Measurements from ENCODE around the gene KLK8.

Gene KLK8

GRCh38 chr19:51006406-51006805 lies 5.0 kb upstream of the KLK8 start:
- no peak for TF ChIP-seq EZH2 (IDR thresholded peaks at IDR 0.05; ENCODE audit: borderline replicate concordance, low read depth, low read length, severe bottlenecking)
- no peak for TF ChIP-seq CTCF (IDR thresholded peaks at IDR 0.05; ENCODE audit: borderline replicate concordance, extremely low read depth, low read length, poor library complexity, severe bottlenecking)
- H3K27me3 ChIP-seq (ENCODE audit: insufficient read depth, low read length, poor library complexity) = no peaks in the 10 kb centered on the region
- H3K27ac ChIP-seq (ENCODE audit: low read length) = no peak overlapping the region
- H2AFZ ChIP-seq (ENCODE audit: low read depth, low read length) = no peak overlapping the region
- no peaks in the 10 kb centered on the region for H4K20me1 ChIP-seq (ENCODE audit: insufficient read depth, low read length)
- DNase-seq (no peak), ATAC-seq (ENCODE audit: insufficient read depth, low read depth) (no peak)
- no peaks in the 10 kb centered on the region for H3K79me2 ChIP-seq (ENCODE audit: insufficient read depth, low read length)
- H3K36me3 ChIP-seq (ENCODE audit: insufficient read depth, low read length) = no peaks in the 10 kb centered on the region
- no peaks in the 10 kb centered on the region for H3K4me1 ChIP-seq (ENCODE audit: insufficient read depth, low read length)
- H3K9me3 ChIP-seq (ENCODE audit: insufficient read depth, low read length, severe bottlenecking) = no peaks in the 10 kb centered on the region
- no peak overlapping the region for H3K4me3 ChIP-seq (ENCODE audit: low read depth in 1 of 2, low read length in 2 of 2)
- no peak overlapping the region for H3K9ac ChIP-seq (ENCODE audit: low read depth, low read length)
- H3K4me2 ChIP-seq (ENCODE audit: insufficient read depth, low read length) = no peak overlapping the region

GRCh38 chr19:51005248-51005647 lies 3.8 kb upstream of the KLK8 start:
- H3K27me3 ChIP-seq (ENCODE audit: insufficient read depth, low read length, poor library complexity) = no peaks in the 10 kb centered on the region
- no peaks in the 10 kb centered on the region for H3K9me3 ChIP-seq (ENCODE audit: insufficient read depth, low read length, severe bottlenecking)
- no peaks in the 10 kb centered on the region for H3K36me3 ChIP-seq (ENCODE audit: insufficient read depth, low read length)
- ATAC-seq (ENCODE audit: insufficient read depth, low read depth) = no peak
- no peaks in the 10 kb centered on the region for H4K20me1 ChIP-seq (ENCODE audit: insufficient read depth, low read length)
- H3K79me2 ChIP-seq (ENCODE audit: insufficient read depth, low read length) = no peaks in the 10 kb centered on the region
- no peak overlapping the region for H2AFZ ChIP-seq (ENCODE audit: low read depth, low read length)
- TF ChIP-seq CTCF (IDR thresholded peaks at IDR 0.05; ENCODE audit: borderline replicate concordance, extremely low read depth, low read length, poor library complexity, severe bottlenecking) = no peak
- TF ChIP-seq EZH2 (IDR thresholded peaks at IDR 0.05; ENCODE audit: borderline replicate concordance, low read depth, low read length, severe bottlenecking) = no peak
- DNase-seq = no peak
- no peak overlapping the region for H3K9ac ChIP-seq (ENCODE audit: low read depth, low read length)
- no peak overlapping the region for H3K4me3 ChIP-seq (ENCODE audit: low read depth in 1 of 2, low read length in 2 of 2)
- H3K27ac ChIP-seq (ENCODE audit: low read length) = no peak overlapping the region
- no peak overlapping the region for H3K4me2 ChIP-seq (ENCODE audit: insufficient read depth, low read length)
- H3K4me1 ChIP-seq (ENCODE audit: insufficient read depth, low read length) = no peaks in the 10 kb centered on the region

GRCh38 chr19:51003316-51003715 lies 1.9 kb upstream of the KLK8 start:
- Histone ChIP-seq H2AFZ (ENCODE audit: low read depth, low read length) (no peak overlapping the region), H3K27me3 (ENCODE audit: insufficient read depth, low read length, poor library complexity) (no peaks in the 10 kb centered on the region), H3K4me3 (ENCODE audit: low read depth in 1 of 2, low read length in 2 of 2) (no peak overlapping the region), H3K9ac (ENCODE audit: low read depth, low read length) (no peak overlapping the region), H4K20me1 (ENCODE audit: insufficient read depth, low read length) (0 out of 2 replicates have a peak, but pooled peaks cover 2% of the 10 kb centered on the region), H3K36me3 (ENCODE audit: insufficient read depth, low read length) (no peaks in the 10 kb centered on the region), H3K9me3 (ENCODE audit: insufficient read depth, low read length, severe bottlenecking) (no peaks in the 10 kb centered on the region), H3K4me2 (ENCODE audit: insufficient read depth, low read length) (no peak overlapping the region), H3K79me2 (ENCODE audit: insufficient read depth, low read length) (no peaks in the 10 kb centered on the region), H3K4me1 (ENCODE audit: insufficient read depth, low read length) (no peaks in the 10 kb centered on the region), H3K27ac (ENCODE audit: low read length) (no peak overlapping the region)
- ATAC-seq (ENCODE audit: insufficient read depth, low read depth) = no peak
- no peak for TF ChIP-seq EZH2 (IDR thresholded peaks at IDR 0.05; ENCODE audit: borderline replicate concordance, low read depth, low read length, severe bottlenecking)
- TF ChIP-seq CTCF (IDR thresholded peaks at IDR 0.05; ENCODE audit: borderline replicate concordance, extremely low read depth, low read length, poor library complexity, severe bottlenecking) = no peak
- no peak for DNase-seq
